K562 (cell line): Measurements from ENCODE around the gene PKDCC. TPM values are rescaled to one million over a fixed set of nuclear protein-coding genes. Genes with fewer than 3 reads are reported as not detected.

Experiments
- ATAC-seq: fragments of 200-7000 bp; cut with Tn5 transposase; 3 replicates; pipeline ENCODE4 v1.9.1; 2020; ENCODE audit warnings: moderate library complexity
- BruUV-seq: library from RNA; stranded (reverse); fragments of 400-500 nt; replicated peaks from 2 replicates; lab custom pipeline; 2021; lab: Mats Ljungman, UMichigan
- CTCF ChIA-PET: fragments of 300-600 bp; formaldehyde crosslinking; extraction: SDS; loops from one replicate; lab custom pipeline; 2021; ENCODE audit warnings: low intra/inter-chr PET ratio; lab: Yijun Ruan, JAX
- POLR2A ChIA-PET: fragments of 300-600, 350-650 bp; sonication (Branson Sonifier 250); formaldehyde crosslinking; extraction: SDS; loops from one replicate; lab custom pipeline; 2021; ENCODE audit warnings: antibody characterized with exemption, inconsistent platforms; lab: Yijun Ruan, JAX
- DNase-seq, 4 experiments: peaks; one replicate each; pipeline versions ENCODE4 v3.0.0 to v3.0.0-alpha.2; 2011 to 2018; ENCODE audit warnings: low spot score in 3 of 4, mixed read lengths in 3 of 4; ENCODE audit errors: extremely low read depth in 1 of 4
- FAIRE-seq: peaks from 2 replicates; lab custom pipeline; 2011; peaks lifted over from hg19 to GRCh38; lab: Jason Lieb, UNC
- H2AFZ ChIP-seq: 2 replicates; pipeline ENCODE4 v1.6.0; 2011; ENCODE audit warnings: low read depth, low read length, control low read depth, inconsistent platforms
- H3K27ac ChIP-seq: fragments of 200-600 bp; 3 replicates; pipeline ENCODE4 v1.8.0; 2011; ENCODE audit warnings: low read depth, mild to moderate bottlenecking, control low read depth, inconsistent platforms, low read length, moderate library complexity, mixed read lengths; ENCODE audit errors: extremely low read depth
- H3K27me3 ChIP-seq, 2 experiments: fragments of 300-600 bp in 1 of 2; 2 replicates in 1 of 2; 3 replicates in 1 of 2; pipeline versions ENCODE4 v1.6.0 to v1.8.0; 2011; ENCODE audit warnings: inconsistent platforms in 2 of 2, low read length in 2 of 2, mild to moderate bottlenecking in 1 of 2, mixed read lengths in 1 of 2, moderate library complexity in 1 of 2; ENCODE audit not compliant: control insufficient read depth in 2 of 2, insufficient read depth in 2 of 2
- H3K36me3 ChIP-seq: fragments of 300-600 bp; 3 replicates; pipeline ENCODE4 v1.8.0; 2011; ENCODE audit warnings: mild to moderate bottlenecking, low read length, inconsistent platforms; ENCODE audit not compliant: control insufficient read depth, insufficient read depth
- H3K4me1 ChIP-seq, 2 experiments: fragments of 200-600 bp in 1 of 2; replicated peaks in 1 of 2; 2 replicates in 1 of 2; 3 replicates in 1 of 2; pipeline versions ENCODE4 v1.5.1 to v1.8.0; 2011; ENCODE audit warnings: inconsistent platforms in 2 of 2, low read length in 2 of 2, mild to moderate bottlenecking in 1 of 2, mixed read lengths in 1 of 2, moderate library complexity in 1 of 2; ENCODE audit not compliant: control insufficient read depth in 2 of 2, insufficient read depth in 2 of 2
- H3K4me2 ChIP-seq: 2 replicates; pipeline ENCODE4 v1.6.1; 2011; ENCODE audit warnings: low read length, control low read depth, inconsistent platforms, mixed read lengths; ENCODE audit not compliant: insufficient read depth
- H3K4me3 ChIP-seq: fragments of 200-600 bp; sonication (generic), shearing (Covaris generic); 2 replicates; pipeline ENCODE4 v1.5.1; 2016; ENCODE audit warnings: control low read depth, inconsistent platforms
- H3K79me2 ChIP-seq: fragments of 200-600 bp; 3 replicates; pipeline ENCODE4 v1.8.0; 2011; ENCODE audit warnings: low read length, inconsistent platforms; ENCODE audit not compliant: control insufficient read depth, insufficient read depth
- H3K9ac ChIP-seq, 2 experiments: 2 replicates each; pipeline versions ENCODE4 v1.6.0 to v1.6.1; 2011; ENCODE audit warnings: low read depth in 2 of 2, low read length in 2 of 2, control low read depth in 1 of 2, inconsistent platforms in 1 of 2, mild to moderate bottlenecking in 1 of 2, mixed read lengths in 1 of 2; ENCODE audit not compliant: insufficient read depth in 1 of 2
- H3K9me1 ChIP-seq: one replicate; pipeline ENCODE4 v1.6.0; 2011; ENCODE audit warnings: inconsistent platforms, mild to moderate bottlenecking, low read length, moderate library complexity; ENCODE audit not compliant: control insufficient read depth, insufficient read depth
- H3K9me3 ChIP-seq: replicated peaks from 2 replicates; pipeline ENCODE4 v1.5.1; 2011; ENCODE audit warnings: low read depth, low read length, inconsistent platforms; ENCODE audit not compliant: control insufficient read depth, insufficient read depth
- H4K20me1 ChIP-seq: replicated peaks from 2 replicates; pipeline ENCODE4 v1.6.1; 2011; ENCODE audit warnings: low read length, inconsistent platforms, mixed read lengths; ENCODE audit not compliant: control insufficient read depth, insufficient read depth
- CHAMP1 ChIP-seq: fragments of 450-650 bp; IDR thresholded peaks from 2 replicates; pipeline ENCODE4 v1.6.1; 2016; ENCODE audit warnings: mild to moderate bottlenecking
- FOXP1 ChIP-seq: sonication (generic); formaldehyde crosslinking; IDR thresholded peaks from 2 replicates; pipeline ENCODE4 v1.8.0; 2022; ENCODE audit warnings: mild to moderate bottlenecking, missing genetic modification reagents
- HNRNPLL ChIP-seq: fragments of 200-400 bp; formaldehyde crosslinking; IDR thresholded peaks from 2 replicates; pipeline ENCODE4 v1.6.1; 2017; ENCODE audit warnings: low read length, low read depth, mild to moderate bottlenecking; ENCODE audit not compliant: poor library complexity, severe bottlenecking
- MAFG ChIP-seq: fragments of 450-650 bp; conservative IDR thresholded peaks from 2 replicates; pipeline ENCODE4 v1.6.1; 2016; ENCODE audit warnings: missing genetic modification characterization, missing compliant biosample characterization
- NCOA4 ChIP-seq: fragments of 450-650 bp; IDR thresholded peaks from 2 replicates; pipeline ENCODE4 v1.6.1; 2018; ENCODE audit warnings: mild to moderate bottlenecking; ENCODE audit not compliant: partially characterized antibody
- RAD51 ChIP-seq: fragments of 450-650 bp; IDR thresholded peaks from 2 replicates; pipeline ENCODE4 v1.7.1; 2016; ENCODE audit warnings: low read depth, mild to moderate bottlenecking, borderline replicate concordance
- RNF219 ChIP-seq: fragments of 250-450 bp; sonication (Bioruptor Pico); IDR thresholded peaks from 2 replicates; pipeline ENCODE4 v1.5.0; 2022; ENCODE audit warnings: mild to moderate bottlenecking
- SRSF3 ChIP-seq: fragments of 200-400 bp; formaldehyde crosslinking; IDR thresholded peaks from 2 replicates; pipeline ENCODE4 v1.6.1; 2016; ENCODE audit warnings: mild to moderate bottlenecking, low read length, moderate library complexity; ENCODE audit not compliant: insufficient read depth
- TCF7 ChIP-seq: sonication (generic); IDR thresholded peaks from 2 replicates; pipeline ENCODE4 v1.6.1; 2016; ENCODE audit warnings: antibody characterized with exemption, borderline replicate concordance
- TFE3 ChIP-seq: fragments of 450-650 bp; formaldehyde crosslinking; IDR thresholded peaks from 2 replicates; pipeline ENCODE4 v1.4.0; 2020; ENCODE audit warnings: mild to moderate bottlenecking, mixed read lengths
- ZNF75A ChIP-seq: fragments of 450-650 bp; formaldehyde crosslinking; IDR thresholded peaks from 2 replicates; pipeline ENCODE4 v1.4.0; 2020; ENCODE audit warnings: mild to moderate bottlenecking
- WGBS: fragments of 100-300 bp; shearing (Covaris generic); methylation state at CpG from one replicate; pipeline ENCODE4 v1.1.6; 2016; ENCODE audit warnings: low coverage, mixed read lengths; ENCODE audit not compliant: insufficient coverage; ENCODE audit errors: missing lambda C conversion rate; 5-methylcytosine and 5-hydroxymethylcytosine counted together
- in situ Hi-C: fragments of 300-500 bp; cut with MboI; formaldehyde crosslinking; loops from 4 replicates; pipeline ENCODE4 v1.15.0; 2018; ENCODE audit warnings: inconsistent platforms, mixed read lengths
- intact Hi-C: fragments of 100-400 bp; cut with micrococcal nuclease; formaldehyde crosslinking; loops from 2 replicates; pipeline ENCODE4 v1.14.2; 2022
- polyA plus RNA-seq, 8 experiments: library from polyadenylated mRNA; depleted of rRNA in 4 of 8; stranded (reverse) in 5 of 8; unstranded in 3 of 8; fragments of >200 nt; fragmentation: Nextera tagmentation in 2 of 8; fragmentation: Illumina TruSeq in 1 of 8; extraction: Ambion mirVana in 2 of 8; extraction: Trizol in 1 of 8; gene quantifications; 2 replicates each; pipeline versions ENCODE4 v1.2.1 to v1.2.3, GENCODE V29; 2011 to 2014; ENCODE audit warnings: inconsistent platforms in 1 of 8, missing spikeins in 1 of 8
- total RNA-seq, 7 experiments: library from RNA; depleted of rRNA in 6 of 7; stranded (reverse); fragments of >200 nt in 6 of 7; fragmentation: Illumina TruSeq in 2 of 7; extraction: Trizol in 2 of 7; gene quantifications; 2 replicates each; pipeline versions ENCODE4 v1.2.1 to v1.2.3, GENCODE V29; 2011 to 2021; ENCODE audit warnings: low replicate concordance in 1 of 7

PKDCC gene
- total and polyA plus RNA-seq, 9 of the 15 experiments (the other 6 are each of a cell fraction or from before 2014, with no cell fraction given), result 0.62 to 14.8 (median 1.3) TPM; not detected in 2

- TF ChIP-seq CHAMP1, result no peak
- no peak for TF ChIP-seq SRSF3
- no peak for TF ChIP-seq FOXP1 (CRISPR knock-in tag)
- TF ChIP-seq, all 486 proteins: peak for 0
Measured at GRCh38 chr2:42049221-42050009, 1.6 kb downstream of the PKDCC start (continued).

- Histone ChIP-seq H3K4me2 (no peak overlapping the region), H3K9me3 (no peaks in the 10 kb centered on the region), H3K4me1 (peaks cover 14 to 26% of the 10 kb centered on the region in 2 experiments; a peak in 4 of 5 replicates), H3K9ac (no peak overlapping the region), H3K4me3 (no peak overlapping the region), H4K20me1 (no peaks in the 10 kb centered on the region; the same call in 1 of the 2 replicates), H3K27ac (no peak overlapping the region), H3K27me3 (peaks cover 8 to 61% of the 10 kb centered on the region in 2 experiments; a peak in 4 of 5 replicates), H2AFZ (no peak overlapping the region), H3K79me2 (no peaks in the 10 kb centered on the region), H3K36me3 (no peaks in the 10 kb centered on the region), H3K9me1 (no peaks in the 10 kb centered on the region)
- peak; percentile 40 for FAIRE-seq
- no peak for ATAC-seq
- DNase-seq, result no peak
- WGBS, result 18% methylated on average over 14 of the region's 14 CpGs
- intact Hi-C loops, result no loop called here
- in situ Hi-C loops, result no loop called here
- CTCF ChIA-PET, result no interaction called here
- POLR2A ChIA-PET, result interaction anchor here (0.5 to 0.9 kb wide), 2 partner anchors 19 to 271 kb away, joined by 3 read pairs; no protein-coding TSS in a partner anchor
- no TSS peak for BruUV-seq
- TF ChIP-seq MAFG (tag) (no peak), HNRNPLL (no peak), TCF7 (no peak), RAD51 (0 out of 2 replicates have a peak, but pooled peaks have one; percentile 18), NCOA4 (no peak), ZNF75A (CRISPR knock-in tag) (no peak), RNF219 (CRISPR knock-in tag) (no peak), TFE3 (CRISPR knock-in tag) (peak; percentile 74)
Measured at GRCh38 chr2:42050010-42050702, 2.3 kb downstream of the PKDCC start.
